Keratinocyte (primary cell): ENCODE results near the gene PIGBOS1. TPM values are rescaled to one million over a fixed set of nuclear protein-coding genes. Genes with fewer than 3 reads are reported as not detected.
A peak's percentile ranks its signal among the peaks of the same experiment; 100 is the strongest.

Experiments used
- DNase-seq: peaks from one replicate; pipeline ENCODE4 v3.0.0-alpha.2; 2011; ENCODE audit warnings: low read depth, missing footprints, low spot score
- FAIRE-seq: peaks from 2 replicates; lab custom pipeline; 2011; peaks lifted over from hg19 to GRCh38; lab: Jason Lieb, UNC
- H2AFZ ChIP-seq: 2 replicates; pipeline ENCODE4 v1.6.0; 2012; ENCODE audit warnings: low read length, control low read depth, inconsistent platforms; ENCODE audit not compliant: control insufficient read depth
- H3K27ac ChIP-seq: 2 replicates; pipeline ENCODE4 v1.5.1; 2011; ENCODE audit warnings: low read length; ENCODE audit not compliant: control insufficient read depth, insufficient read depth
- H3K27me3 ChIP-seq: 3 replicates; pipeline ENCODE4 v1.6.0; 2011; ENCODE audit warnings: low read length; ENCODE audit not compliant: control insufficient read depth, insufficient read depth; ENCODE audit errors: extremely low read depth
- H3K36me3 ChIP-seq, 2 experiments: 2 replicates in 1 of 2; 3 replicates in 1 of 2; pipeline ENCODE4 v1.5.1; 2011; ENCODE audit warnings: low read length in 2 of 2, mild to moderate bottlenecking in 1 of 2; ENCODE audit not compliant: control insufficient read depth in 2 of 2, insufficient read depth in 2 of 2; ENCODE audit errors: extremely low read depth in 1 of 2
- H3K4me1 ChIP-seq: 3 replicates; pipeline ENCODE4 v1.5.1; 2011; ENCODE audit warnings: low read length; ENCODE audit not compliant: control insufficient read depth, insufficient read depth; ENCODE audit errors: extremely low read depth
- H3K4me2 ChIP-seq: 3 replicates; pipeline ENCODE4 v1.6.0; 2011; ENCODE audit warnings: low read depth, low read length; ENCODE audit not compliant: control insufficient read depth, insufficient read depth; ENCODE audit errors: extremely low read depth
- H3K4me3 ChIP-seq, 3 experiments: fragments of 200-600 bp in 1 of 3; sonication (generic) in 1 of 3; 2 replicates in 2 of 3; 3 replicates in 1 of 3; pipeline ENCODE4 v1.5.1; 2011 to 2016; ENCODE audit warnings: low read length in 3 of 3, mild to moderate bottlenecking in 3 of 3, control low read depth in 2 of 3, inconsistent platforms in 1 of 3, low read depth in 1 of 3, mixed read lengths in 1 of 3, mixed run types in 1 of 3, moderate library complexity in 1 of 3; ENCODE audit not compliant: control insufficient read depth in 2 of 3, insufficient read depth in 2 of 3; ENCODE audit errors: extremely low read depth in 1 of 3
- H3K79me2 ChIP-seq: 2 replicates; pipeline ENCODE4 v1.6.0; 2012; ENCODE audit warnings: low read length; ENCODE audit not compliant: control insufficient read depth, insufficient read depth
- H3K9ac ChIP-seq: 3 replicates; pipeline ENCODE4 v1.6.0; 2011; ENCODE audit warnings: low read length; ENCODE audit not compliant: control insufficient read depth, insufficient read depth; ENCODE audit errors: extremely low read depth
- H3K9me1 ChIP-seq: 3 replicates; pipeline ENCODE4 v1.6.0; 2011; ENCODE audit warnings: low read length; ENCODE audit not compliant: control insufficient read depth, insufficient read depth; ENCODE audit errors: extremely low read depth
- H3K9me3 ChIP-seq: 2 replicates; pipeline ENCODE4 v1.5.1; 2012; ENCODE audit warnings: low read depth, low read length; ENCODE audit not compliant: control insufficient read depth
- H4K20me1 ChIP-seq: 3 replicates; pipeline ENCODE4 v1.6.0; 2011; ENCODE audit warnings: low read length; ENCODE audit not compliant: control insufficient read depth, insufficient read depth; ENCODE audit errors: extremely low read depth
- CTCF ChIP-seq, 3 experiments: IDR thresholded peaks in 1 of 3; conservative IDR thresholded peaks in 1 of 3; optimal IDR thresholded peaks in 1 of 3; 2 replicates in 2 of 3; 3 replicates in 1 of 3; pipeline versions ENCODE3 to v1.5.1; 2011; ENCODE audit warnings: low read length in 3 of 3, mild to moderate bottlenecking in 3 of 3, moderate library complexity in 2 of 3, control low read depth in 1 of 3, inconsistent platforms in 1 of 3; ENCODE audit not compliant: insufficient read depth in 2 of 3; ENCODE audit errors: extremely low read depth in 1 of 3
- EZH2 ChIP-seq: IDR thresholded peaks from one replicate; pipeline ENCODE4 v1.6.1; 2012; ENCODE audit warnings: inconsistent platforms, mild to moderate bottlenecking, low read length, moderate library complexity
- dilution Hi-C: fragments of 300-500 bp; cut with MboI; formaldehyde crosslinking; loops from one replicate; pipeline ENCODE4 v1.7.0; 2020; ENCODE audit warnings: low sequenced_read_pairs; ENCODE audit not compliant: extremely low pct_ligation_motif_present
- polyA plus RNA-seq, 5 experiments: library from polyadenylated mRNA; depleted of rRNA in 3 of 5; stranded (reverse) in 3 of 5; stranded (forward) in 1 of 5; unstranded in 1 of 5; fragments of >200 nt; gene quantifications; 1 replicate in 1 of 5; 2 replicates in 3 of 5; 3 replicates in 1 of 5; pipeline versions ENCODE4 v1.2.1 to v1.2.3, GENCODE V29; 2011 to 2012; ENCODE audit warnings: missing spikeins in 2 of 5, low read depth in 1 of 5, low replicate concordance in 1 of 5

PIGBOS1 gene
- polyA plus RNA-seq, 1 donor (not counting 4 experiments of a cell fraction or from before 2014, with no cell fraction given): 8.6 TPM

- H3K27me3 ChIP-seq: no peaks in the 10 kb centered on the region
- H3K79me2 ChIP-seq: peaks cover 28% of the 10 kb centered on the region
- H3K27ac ChIP-seq: no peak overlapping the region
- no peaks in the 10 kb centered on the region for H3K9me3 ChIP-seq
- no peaks in the 10 kb centered on the region for H3K9me1 ChIP-seq
- no peak overlapping the region for H2AFZ ChIP-seq
- peaks cover 8% of the 10 kb centered on the region for H3K4me1 ChIP-seq
- TF ChIP-seq EZH2 (no peak), CTCF (optimal IDR thresholded peaks at IDR 0.05 in 1 of 3, IDR thresholded peaks at IDR 0.05 in 1 of 3, conservative IDR thresholded peaks at IDR 0.05 in 1 of 3; ENCODE audit: extremely low read depth in 1 of 3, insufficient read depth in 2 of 3, low read length in 3 of 3) (no peak)
- H3K9ac ChIP-seq: no peak overlapping the region
- no peak overlapping the region for H3K4me2 ChIP-seq
- no peaks in the 10 kb centered on the region for H3K36me3 ChIP-seq
- dilution Hi-C loops: no loop called here
- H3K4me3 ChIP-seq: no peak overlapping the region
- DNase-seq (no peak), FAIRE-seq (no peak)
- H4K20me1 ChIP-seq: no peaks in the 10 kb centered on the region
Measured at GRCh38 chr15:55320963-55321362, 2.0 kb upstream of the PIGBOS1 start.

- FAIRE-seq: no peak
- Histone ChIP-seq H3K4me2 (peak overlapping the region; percentile 87), H3K27ac (no peak overlapping the region), H3K9me3 (no peaks in the 10 kb centered on the region), H3K27me3 (no peaks in the 10 kb centered on the region), H3K4me1 (peaks cover 8% of the 10 kb centered on the region), H3K9ac (peak overlapping the region; percentile 43), H3K9me1 (no peaks in the 10 kb centered on the region), H4K20me1 (no peaks in the 10 kb centered on the region), H2AFZ (peak overlapping the region; percentile 20), H3K79me2 (peaks cover 28% of the 10 kb centered on the region), H3K36me3 (no peaks in the 10 kb centered on the region), H3K4me3 (peak overlapping the region; percentile 88 to 98 (median 94))
- TF ChIP-seq CTCF (optimal IDR thresholded peaks at IDR 0.05 in 1 of 3, IDR thresholded peaks at IDR 0.05 in 1 of 3, conservative IDR thresholded peaks at IDR 0.05 in 1 of 3; ENCODE audit: extremely low read depth in 1 of 3, insufficient read depth in 2 of 3, low read length in 3 of 3) (no peak), EZH2 (no peak)
- dilution Hi-C loops: no loop called here
- DNase-seq: no peak
Measured at GRCh38 chr15:55320238-55320550, 1.3 kb upstream of the PIGBOS1 start.
